HG03457 (cell line): Measurements from ENCODE around the gene FBXW2.
"Not testable (repeated sequence)": the region's sequence is repeated elsewhere in the genome, so short reads cannot be mapped to it uniquely, and the experiment has no call there.

Experiments used
- ATAC-seq: cut with Tn5 transposase; IDR thresholded peaks from one replicate; pipeline ENCODE4 v1.9.1; 2021; ENCODE audit warnings: moderate number of reproducible peaks; ENCODE audit not compliant: unreplicated experiment

FBXW2 gene

GRCh38 chr9:120779227-120779626, 14.0 kb downstream of the FBXW2 start:
- ATAC-seq = no peak

- no peak for ATAC-seq
Measured at GRCh38 chr9:120778758-120779157, 14.5 kb downstream of the FBXW2 start.

GRCh38 chr9:120777229-120777628, 16.0 kb downstream of the FBXW2 start:
- ATAC-seq = no peak

GRCh38 chr9:120776788-120777187, 16.4 kb downstream of the FBXW2 start:
- ATAC-seq = no peak

- no peak for ATAC-seq
Measured at GRCh38 chr9:120775859-120776258, 17.4 kb downstream of the FBXW2 start.

GRCh38 chr9:120774719-120775118, 18.5 kb downstream of the FBXW2 start:
- no peak for ATAC-seq

GRCh38 chr9:120773256-120773655, 20.0 kb downstream of the FBXW2 start:
- ATAC-seq = no peak

GRCh38 chr9:120770931-120771330, 22.3 kb downstream of the FBXW2 start:
- ATAC-seq = no peak

- no peak for ATAC-seq
Measured at GRCh38 chr9:120768886-120769285, 24.3 kb downstream of the FBXW2 start.

DNA sequence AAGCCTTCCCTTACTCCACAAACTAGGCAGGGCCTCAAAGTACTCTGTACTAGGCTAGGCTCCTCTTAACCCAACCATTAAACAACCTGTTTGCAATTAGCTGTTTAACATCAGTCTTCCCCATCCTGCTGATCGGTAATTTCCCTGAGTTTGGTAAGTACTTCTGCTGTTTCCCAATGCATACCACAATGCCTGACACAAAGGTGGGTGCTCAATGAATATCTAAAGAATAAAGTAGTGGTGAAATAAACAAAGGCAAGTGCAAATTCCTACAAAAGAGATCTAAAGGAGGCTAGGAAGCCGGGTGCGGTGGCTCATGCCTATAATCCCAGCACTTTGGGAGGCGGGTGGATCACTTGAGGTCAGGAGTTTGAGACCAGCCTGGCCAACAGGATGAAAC, 25.0 kb downstream of the FBXW2 start:
- ATAC-seq = no peak

GRCh38 chr9:120767451-120767850, 25.8 kb downstream of the FBXW2 start:
- ATAC-seq = no peak

GRCh38 chr9:120765910-120766425, 27.2 kb downstream of the FBXW2 start:
- ATAC-seq = no peak

DNA sequence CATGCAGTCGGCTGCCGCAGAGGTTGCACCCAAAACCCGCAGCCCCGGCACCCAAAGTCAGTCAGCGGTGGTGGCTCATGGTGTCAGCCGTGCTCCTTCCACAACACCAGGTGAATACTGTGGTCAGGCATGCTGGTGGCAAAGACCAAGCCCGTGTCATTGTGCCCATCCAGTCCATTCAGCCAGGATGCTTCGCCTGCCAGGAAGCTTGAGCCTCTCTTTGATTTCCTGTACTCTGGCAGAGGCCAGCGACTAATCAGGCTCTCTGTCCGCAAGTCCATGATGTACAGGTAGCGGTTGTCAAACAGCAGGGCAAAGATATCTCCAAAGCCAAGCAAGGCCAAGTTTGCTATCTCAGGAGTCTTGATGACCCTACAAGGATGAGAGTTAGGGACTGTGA, 28.7 kb downstream of the FBXW2 start:
- no peak for ATAC-seq

GRCh38 chr9:120761006-120761405, 32.2 kb downstream of the FBXW2 start:
- no peak for ATAC-seq

GRCh38 chr9:120759755-120760400, 33.3 kb downstream of the FBXW2 start:
- ATAC-seq = no peak

DNA sequence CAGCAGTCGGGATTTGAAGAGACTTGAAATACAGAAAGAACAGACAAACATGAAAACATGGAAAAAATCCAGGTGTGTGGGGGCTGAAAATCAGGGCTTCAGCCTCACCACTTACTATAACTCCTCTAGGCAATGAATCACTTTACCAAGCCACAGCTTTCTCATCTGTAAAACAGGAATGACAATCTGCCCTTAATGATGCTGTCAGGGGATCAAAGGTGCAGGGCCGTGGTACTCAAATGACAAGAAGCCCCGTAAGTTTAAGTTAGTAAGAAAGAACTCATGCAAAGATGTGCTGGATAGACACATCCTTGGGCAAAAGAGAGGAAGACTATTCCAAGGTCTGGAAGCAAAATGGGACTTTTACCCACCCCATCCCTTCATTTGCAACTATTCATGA, 34.7 kb downstream of the FBXW2 start:
- no peak for ATAC-seq

DNA sequence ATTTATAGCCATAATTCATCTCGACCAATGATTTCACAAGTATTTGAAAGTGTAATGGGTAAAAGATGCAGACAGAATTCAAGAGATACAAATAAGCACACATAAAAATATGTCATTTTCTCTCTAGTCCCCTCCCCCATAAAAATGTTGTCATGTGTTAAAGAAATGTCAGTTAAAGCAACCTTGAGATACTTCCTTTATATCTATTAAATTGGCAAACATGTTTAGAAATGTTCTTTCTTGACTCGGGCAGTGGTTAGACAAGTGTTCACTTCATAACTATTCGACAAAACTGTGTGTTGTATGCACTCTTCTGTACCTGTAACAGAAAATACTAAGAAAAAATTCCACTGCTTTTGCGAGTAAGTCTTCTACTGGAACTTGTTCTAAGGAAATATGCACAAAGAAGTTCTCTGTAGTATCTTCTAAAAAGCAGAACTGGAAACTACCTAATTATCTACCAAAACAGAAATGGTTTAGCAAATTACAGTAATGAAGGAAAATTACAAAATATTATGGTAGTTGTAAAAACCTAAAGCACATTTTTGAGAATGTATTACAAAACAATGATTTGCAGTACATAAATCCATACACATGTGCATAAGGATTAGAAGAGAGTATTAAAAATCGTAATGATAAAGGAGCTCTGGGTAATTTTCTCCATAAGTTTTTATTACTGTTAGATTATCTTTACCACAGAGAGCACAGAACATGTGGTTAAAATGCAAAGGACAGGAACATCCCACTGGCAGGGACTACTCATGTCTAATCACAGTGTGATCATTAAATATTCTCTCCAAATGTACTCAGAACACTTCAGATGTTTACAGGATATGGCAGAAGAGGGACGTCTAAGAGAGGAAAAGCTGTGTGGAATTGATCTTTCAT, 35.9 kb downstream of the FBXW2 start:
- ATAC-seq = no peak

GRCh38 chr9:120756531-120756930, 36.7 kb downstream of the FBXW2 start:
- ATAC-seq = no peak

- ATAC-seq = no peak
Measured at GRCh38 chr9:120755810-120756434, 37.3 kb downstream of the FBXW2 start.

DNA sequence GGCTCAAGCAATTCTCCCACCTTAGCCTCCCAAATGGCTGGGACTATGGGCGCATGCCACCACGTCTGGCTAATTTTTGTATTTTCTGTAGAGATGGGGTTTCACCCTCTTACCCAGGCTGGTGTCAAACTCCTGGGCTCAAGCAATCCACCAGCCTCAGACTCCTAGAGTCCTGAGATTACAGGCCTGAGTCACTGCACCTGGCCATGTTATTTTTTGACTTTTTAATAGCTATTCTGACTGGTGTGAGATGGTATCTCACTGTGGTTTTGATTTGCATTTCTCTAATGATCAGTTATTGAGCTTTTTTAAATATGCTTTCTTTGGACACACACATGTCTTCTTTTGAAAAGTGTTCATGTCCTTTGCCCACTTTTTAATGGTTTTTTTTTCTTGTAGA, 38.2 kb downstream of the FBXW2 start:
- ATAC-seq = peak; percentile 72

GRCh38 chr9:120750421-120750820, 42.8 kb downstream of the FBXW2 start:
- ATAC-seq = no peak

GRCh38 chr9:120746366-120746765, 46.9 kb downstream of the FBXW2 start:
- not testable (repeated sequence) for ATAC-seq
